DMS53 (cell line): Measurements from ENCODE around the gene SETD1B.
A peak's percentile ranks its signal among the peaks of the same experiment; 100 is the strongest.

Experiments used
- DNase-seq: peaks from one replicate; lab custom pipeline; 2025; lab: John Stamatoyannopoulos, UW

SETD1B gene

GRCh38 chr12:121795034-121795968, 8.5 kb upstream of the SETD1B start:
- peak; percentile 88 for DNase-seq

GRCh38 chr12:121796855-121797751, 6.7 kb upstream of the SETD1B start:
- peak; percentile 97 for DNase-seq

- DNase-seq = peak; percentile 74
Measured at GRCh38 chr12:121797937-121798786, 5.6 kb upstream of the SETD1B start.

- peak; percentile 64 for DNase-seq
Measured at GRCh38 chr12:121798787-121799155, 5.0 kb upstream of the SETD1B start.

GRCh38 chr12:121799156-121799841, 4.5 kb upstream of the SETD1B start:
- peak; percentile 89 for DNase-seq

GRCh38 chr12:121799842-121800693, 3.7 kb upstream of the SETD1B start:
- DNase-seq = peak; percentile 95

- peak; percentile 90 for DNase-seq
Measured at GRCh38 chr12:121800694-121801594, 2.9 kb upstream of the SETD1B start.

- DNase-seq = peak; percentile 90
Measured at GRCh38 chr12:121801595-121802484, 2.0 kb upstream of the SETD1B start.

GRCh38 chr12:121802485-121802842, 1.3 kb upstream of the SETD1B start:
- no peak for DNase-seq

- DNase-seq = peak; percentile 95
Measured at GRCh38 chr12:121802843-121803698, 738 bp upstream of the SETD1B start.

GRCh38 chr12:121804417-121805111, 755 bp downstream of the SETD1B start:
- DNase-seq = peak; percentile 71

GRCh38 chr12:121805171-121806008, 1.6 kb downstream of the SETD1B start:
- peak; percentile 62 for DNase-seq

- DNase-seq = no peak
Measured at GRCh38 chr12:121806009-121806545, 2.3 kb downstream of the SETD1B start.

GRCh38 chr12:121806546-121807423, 3.0 kb downstream of the SETD1B start:
- no peak for DNase-seq
